Subcutaneous adipose tissue (tissue), 4 donors: ENCODE results near the gene GABPB1. TPM values are rescaled to one million over a fixed set of nuclear protein-coding genes. Genes with fewer than 3 reads are reported as not detected.

ENCODE experiments used
- CTCF ChIP-seq: fragments of 450-650 bp; IDR thresholded peaks from one replicate; pipeline ENCODE4 v1.5.1; 2016; ENCODE audit warnings: low read depth, mild to moderate bottlenecking, control low read depth, antibody characterized with exemption, moderate library complexity
- total RNA-seq, 4 donors: library from RNA; depleted of rRNA; stranded (reverse); fragments of >200 nt; gene quantifications; one replicate each; pipeline ENCODE4 v1.1.0, GENCODE V29; 2016

GABPB1 gene
- total RNA-seq, 4 donors from 2014 or later: 14.3 to 20.9 (median 17.4) TPM

- TF ChIP-seq CTCF: no peak
These were observed 79.1 kb downstream of the GABPB1 start for GRCh38 chr15:50275908-50276307.

- TF ChIP-seq CTCF: no peak
These were observed 79.9 kb downstream of the GABPB1 start for GRCh38 chr15:50275091-50275490.

GRCh38 chr15:50267577-50267976 is 87.4 kb downstream of the GABPB1 start:
- no peak for TF ChIP-seq CTCF

- TF ChIP-seq CTCF: no peak
These were observed 89.4 kb downstream of the GABPB1 start, which contains the start of gene HDC for GRCh38 chr15:50265620-50266019. HDC (minus strand) TSS chr15:50265726; CDS start chr15:50265623, 103 bp downstream.

GRCh38 chr15:50262533-50262932 is 92.5 kb downstream of the GABPB1 start:
- no peak for TF ChIP-seq CTCF

GRCh38 chr15:50261981-50262380 is 93.0 kb downstream of the GABPB1 start:
- TF ChIP-seq CTCF: no peak

GRCh38 chr15:50260969-50261496 is 94.0 kb downstream of the GABPB1 start:
- no peak for TF ChIP-seq CTCF
